ENCODE measurements around the gene USP24.
"Not testable (repeated sequence)": the region's sequence is repeated elsewhere in the genome, so short reads cannot be mapped to it uniquely, and the experiment has no call there.

USP24 gene

GRCh38 chr1:55195521-55196233 lies 19.5 kb downstream of the USP24 start:
- DNase-seq (ENCODE audit: low spot score), result no peak

DNA sequence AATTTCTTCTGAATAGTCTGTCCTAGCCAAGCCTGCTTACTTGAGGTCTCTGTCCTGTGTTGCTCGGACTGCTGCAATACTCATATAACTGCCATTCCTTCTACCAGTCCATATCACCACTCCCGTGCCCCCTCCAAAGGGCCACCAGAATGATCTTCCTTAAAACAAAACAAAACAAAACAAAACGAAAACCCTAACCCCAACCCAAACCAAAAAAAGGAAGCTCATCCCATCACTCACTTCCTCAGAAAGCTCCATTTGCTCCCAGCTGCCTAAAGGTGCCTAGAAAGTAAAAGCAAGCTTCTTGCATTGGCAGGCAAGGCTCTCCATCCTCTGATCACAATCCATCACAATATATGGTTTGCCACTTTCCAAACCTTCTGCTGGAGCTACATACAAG lies 20.3 kb downstream of the USP24 start:
- no peak for DNase-seq (ENCODE audit: low spot score)

GRCh38 chr1:55192093-55192492 lies 23.1 kb downstream of the USP24 start:
- no peak for DNase-seq (ENCODE audit: low spot score)

- not testable (repeated sequence) for DNase-seq (ENCODE audit: low spot score)
Measured at GRCh38 chr1:55191219-55191952, 23.8 kb downstream of the USP24 start.

DNA sequence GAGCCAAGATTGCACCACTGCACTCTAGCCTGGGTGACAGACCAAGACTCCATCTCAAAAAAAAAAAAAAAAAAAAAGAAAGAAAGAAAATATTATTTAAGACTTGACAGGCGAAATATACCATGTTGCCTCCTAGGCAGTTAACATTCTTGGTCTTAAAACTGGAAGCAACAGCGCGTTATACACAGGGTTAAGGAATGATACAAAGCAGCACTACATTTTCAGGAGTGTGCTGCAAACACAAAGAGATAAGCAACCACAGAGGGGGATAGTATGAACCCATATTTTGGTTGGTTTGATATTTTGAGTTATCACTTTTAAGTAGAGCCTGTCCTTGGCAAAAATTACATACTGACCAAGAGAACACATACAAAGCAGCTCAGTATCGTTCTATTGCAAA lies 25.1 kb downstream of the USP24 start:
- no peak for DNase-seq (ENCODE audit: low spot score)

DNA sequence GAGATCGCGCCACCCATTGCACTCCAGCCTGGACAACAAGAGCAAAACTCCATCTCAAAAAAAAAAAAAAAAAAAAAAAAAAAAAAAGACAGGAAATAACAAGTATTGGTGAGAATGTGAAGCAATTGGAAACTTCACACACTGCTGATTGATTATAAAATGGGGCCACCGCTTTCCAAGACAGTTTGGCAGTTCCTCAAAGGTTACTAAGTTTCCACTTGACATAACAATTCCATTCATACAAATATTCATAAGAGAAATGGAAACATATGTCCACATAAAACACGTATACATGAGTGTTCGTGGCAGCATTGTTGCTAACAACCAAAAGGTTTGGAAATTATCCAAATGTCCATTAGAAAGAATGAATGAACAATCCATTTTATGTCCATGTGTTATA lies 26.3 kb downstream of the USP24 start:
- DNase-seq (ENCODE audit: low spot score), result no peak

GRCh38 chr1:55185832-55186231 lies 29.3 kb downstream of the USP24 start:
- no peak for DNase-seq (ENCODE audit: low spot score)

DNA sequence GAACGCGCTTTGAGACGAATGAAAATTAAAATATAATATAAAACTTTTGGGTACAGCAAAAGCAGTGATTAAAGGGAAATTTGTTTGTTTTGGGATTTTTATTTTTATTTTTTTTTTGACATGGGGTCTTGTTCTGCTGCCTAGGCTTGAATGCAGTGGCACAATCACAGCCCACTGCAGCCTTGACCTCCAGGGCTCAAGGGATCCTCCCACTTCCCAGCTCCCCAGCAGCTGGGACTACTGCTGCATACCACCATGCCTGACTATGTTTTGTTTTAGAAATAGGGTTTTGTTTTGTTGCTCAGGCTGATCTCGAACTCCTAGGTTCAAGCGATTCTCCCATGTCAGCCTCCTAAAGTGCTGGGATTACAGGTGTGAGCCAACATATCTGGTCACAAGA lies 30.3 kb downstream of the USP24 start:
- DNase-seq (ENCODE audit: low spot score), result no peak

- no peak for DNase-seq (ENCODE audit: low spot score)
Measured at GRCh38 chr1:55181666-55182065, 33.5 kb downstream of the USP24 start.

DNA sequence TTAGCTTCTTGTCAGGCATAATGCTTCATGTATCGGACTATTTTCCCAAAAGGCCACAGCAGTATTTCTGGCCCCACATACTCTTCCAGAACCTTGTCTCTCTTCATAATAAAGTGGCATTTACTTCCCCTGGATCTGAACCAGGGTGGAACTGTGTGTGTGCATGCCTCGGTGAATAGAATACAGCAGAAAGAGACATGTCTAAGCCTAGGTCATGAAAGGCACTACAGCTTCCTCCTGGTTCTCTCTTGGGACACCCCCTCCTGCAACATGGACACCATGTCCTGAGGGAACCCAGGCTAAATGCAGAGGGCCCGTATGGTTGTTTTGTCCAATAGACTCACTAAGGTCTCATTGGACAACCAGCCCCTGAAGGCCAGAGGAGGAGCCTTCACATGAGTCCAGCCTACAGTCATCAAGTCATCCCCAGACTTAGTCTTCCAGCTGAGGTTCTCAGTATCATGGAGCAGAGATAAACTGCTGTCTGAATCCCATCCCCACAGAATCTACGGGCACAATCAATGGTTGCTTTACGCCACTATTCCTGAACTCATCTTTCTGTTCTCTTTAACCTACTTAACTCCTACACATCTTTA lies 35.0 kb downstream of the USP24 start:
- DNase-seq (ENCODE audit: low spot score), result no peak

- no peak for DNase-seq (ENCODE audit: low spot score)
Measured at GRCh38 chr1:55179177-55179835, 35.9 kb downstream of the USP24 start.

DNA sequence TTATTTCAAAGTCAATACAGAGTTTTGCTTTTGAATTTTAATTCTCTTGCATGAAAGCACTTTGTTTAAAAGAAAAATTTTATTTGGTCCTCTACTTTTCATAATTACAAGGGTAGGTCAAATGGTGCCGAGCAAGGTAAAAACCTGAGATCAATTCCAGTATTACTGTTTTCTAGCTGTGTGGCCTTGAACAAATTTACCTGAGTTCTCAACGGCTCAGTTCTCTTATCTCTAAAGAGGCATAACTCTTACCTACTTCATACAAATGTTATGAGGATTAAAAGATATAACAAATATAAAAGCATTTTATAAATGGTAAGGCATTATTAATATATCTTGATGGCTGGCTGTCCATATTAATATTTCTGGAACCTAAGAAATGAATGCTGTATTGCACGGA lies 42.5 kb downstream of the USP24 start:
- no peak for DNase-seq (ENCODE audit: low spot score)

- no peak for DNase-seq (ENCODE audit: low spot score)
Measured at GRCh38 chr1:55172272-55172671, 42.9 kb downstream of the USP24 start.

- no peak for DNase-seq (ENCODE audit: low spot score)
Measured at GRCh38 chr1:55171694-55172093, 43.5 kb downstream of the USP24 start.

GRCh38 chr1:55170426-55170825 lies 44.7 kb downstream of the USP24 start:
- no peak for DNase-seq (ENCODE audit: low spot score)

- no peak for DNase-seq (ENCODE audit: low spot score)
Measured at GRCh38 chr1:55169126-55169525, 46.0 kb downstream of the USP24 start.

DNA sequence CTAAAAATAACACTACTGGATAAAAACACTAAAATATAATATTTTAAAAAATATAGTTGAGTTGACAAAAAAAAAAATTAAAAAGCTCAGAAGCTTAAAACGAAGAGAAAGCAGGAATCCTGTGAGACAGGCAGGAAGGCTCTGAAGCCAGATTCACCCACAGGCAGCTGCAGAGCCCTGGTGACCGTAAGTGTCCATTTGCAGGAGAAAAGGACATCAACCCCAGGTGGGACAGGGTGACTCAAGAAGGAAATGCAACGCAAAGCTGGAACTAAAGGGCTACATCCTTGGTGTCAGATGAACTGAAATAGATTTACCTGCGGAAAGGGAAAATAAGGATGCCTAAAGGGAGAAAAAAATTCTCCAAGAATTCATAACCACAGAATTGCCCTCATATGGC lies 46.8 kb downstream of the USP24 start:
- no peak for DNase-seq (ENCODE audit: low spot score)

- no peak for DNase-seq (ENCODE audit: low spot score)
Measured at GRCh38 chr1:55167224-55167871, 47.8 kb downstream of the USP24 start.

- no peak for DNase-seq (ENCODE audit: low spot score)
Measured at GRCh38 chr1:55164906-55165305, 50.3 kb downstream of the USP24 start.

DNA sequence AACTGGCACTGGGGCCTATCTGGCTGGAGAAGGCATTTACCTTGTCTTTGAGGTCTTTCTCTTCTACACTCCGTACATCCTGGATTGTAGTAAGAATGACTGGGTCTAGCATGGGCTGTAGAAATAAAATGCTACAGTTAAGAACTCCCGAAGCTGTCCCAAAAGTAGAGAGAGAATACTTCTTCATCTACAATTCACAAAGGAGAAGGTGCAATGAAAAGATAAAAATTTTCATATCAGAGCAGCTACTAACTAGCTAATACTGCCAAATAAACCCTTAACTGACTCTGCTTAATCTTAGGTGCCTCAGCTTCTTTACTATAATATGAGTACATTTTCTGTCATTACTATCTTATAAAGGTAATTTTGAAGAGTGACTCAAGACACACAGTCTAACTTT lies 55.6 kb downstream of the USP24 start:
- DNase-seq (ENCODE audit: low spot score), result no peak

DNA sequence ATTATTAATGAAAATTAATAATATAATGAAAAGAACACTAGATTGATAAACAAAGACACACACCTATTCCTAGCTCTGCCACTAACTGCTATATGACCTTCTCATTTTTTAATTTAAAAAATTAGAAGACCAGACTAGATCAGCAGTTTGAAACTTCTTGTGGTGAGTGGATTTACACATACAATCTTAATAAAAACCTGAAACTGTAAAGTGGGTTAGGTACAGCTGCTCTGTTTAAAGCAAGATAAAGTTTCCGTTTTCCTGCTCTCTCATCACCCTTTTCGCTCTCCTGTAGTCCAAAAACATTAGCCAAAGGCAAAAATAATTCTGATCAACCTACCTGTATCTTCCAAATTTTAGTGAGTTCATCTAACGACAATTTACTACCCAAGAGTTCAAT lies 58.6 kb downstream of the USP24 start:
- no peak for DNase-seq (ENCODE audit: low spot score)

- no peak for DNase-seq (ENCODE audit: low spot score)
Measured at GRCh38 chr1:55156093-55156492, 59.1 kb downstream of the USP24 start.

Data from CD4-positive, alpha-beta T cell treated with Interleukin-15 for 4 hours (primary cell).